ENCODE data around the gene CLMN. TPM values are rescaled to one million over a fixed set of nuclear protein-coding genes. Genes with fewer than 3 reads are reported as not detected.
"Not testable (repeated sequence)": the region's sequence is repeated elsewhere in the genome, so short reads cannot be mapped to it uniquely, and the experiment has no call there.

Gene CLMN
- total RNA-seq, 1 experiment from 2014 or later = 1.5 TPM

DNA sequence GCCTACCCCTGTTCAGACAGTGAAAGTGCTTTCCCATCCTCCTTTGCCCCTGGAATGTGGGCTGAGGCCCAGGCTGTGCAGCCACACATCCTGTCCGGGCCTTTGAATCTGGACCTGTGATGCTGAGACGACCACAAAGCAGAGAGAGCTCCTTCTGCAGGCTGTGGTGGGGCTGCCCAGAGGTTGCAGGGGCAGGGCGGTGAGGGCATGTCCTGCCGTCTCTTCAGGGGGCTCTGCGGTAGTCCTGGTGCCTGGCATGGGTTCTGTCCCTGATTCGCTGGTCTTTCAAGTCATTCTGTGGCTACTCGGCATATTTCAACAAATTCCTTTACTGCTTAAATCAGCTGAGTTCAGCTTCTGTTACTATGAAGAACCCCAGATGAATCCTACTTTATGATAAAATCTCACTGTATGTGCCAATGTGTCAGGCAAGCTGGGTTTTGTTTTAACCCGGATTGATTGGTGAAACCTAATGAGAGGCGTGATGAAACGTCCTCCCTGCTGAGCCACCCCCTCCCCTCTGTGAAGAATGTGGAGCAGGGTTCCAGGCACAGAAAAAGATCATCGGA is 99.0 kb downstream of the CLMN start:
- no peak for DNase-seq (ENCODE audit: low spot score)

DNA sequence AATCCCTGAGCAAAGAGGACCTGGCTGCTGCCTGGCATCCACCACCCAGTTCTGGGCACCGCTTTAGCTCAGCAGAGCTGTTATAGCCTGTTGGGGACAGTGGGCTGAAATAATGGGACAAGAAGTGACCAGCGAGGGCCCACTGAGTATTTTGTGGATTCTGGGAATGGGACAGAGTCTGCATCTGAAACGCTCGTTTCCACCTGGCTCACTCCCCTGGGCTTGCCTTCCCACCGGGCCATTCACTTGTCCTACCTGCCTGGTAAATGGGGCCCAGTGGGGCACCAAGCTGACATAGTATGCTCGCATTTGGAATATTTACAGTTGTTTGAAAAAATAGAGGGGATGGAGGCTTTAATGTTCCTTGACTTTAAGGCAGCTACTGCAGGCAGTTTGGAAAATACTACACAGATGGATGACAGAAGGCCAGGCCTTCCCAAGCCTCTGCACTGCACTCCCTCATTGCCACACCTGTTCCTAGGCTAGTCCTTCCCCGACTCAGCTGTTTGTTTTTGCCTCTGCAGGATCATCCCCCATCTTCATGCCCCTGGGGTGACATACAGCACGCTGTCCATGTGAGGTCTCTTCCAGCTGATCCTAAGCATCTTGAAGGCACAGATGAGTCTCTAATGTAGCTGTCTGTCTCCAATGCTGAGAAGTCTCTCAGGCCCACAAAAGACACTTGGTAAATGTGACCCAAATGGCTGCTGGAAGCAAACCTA is 101.1 kb downstream of the CLMN start:
- no peak for DNase-seq (ENCODE audit: low spot score)

DNA sequence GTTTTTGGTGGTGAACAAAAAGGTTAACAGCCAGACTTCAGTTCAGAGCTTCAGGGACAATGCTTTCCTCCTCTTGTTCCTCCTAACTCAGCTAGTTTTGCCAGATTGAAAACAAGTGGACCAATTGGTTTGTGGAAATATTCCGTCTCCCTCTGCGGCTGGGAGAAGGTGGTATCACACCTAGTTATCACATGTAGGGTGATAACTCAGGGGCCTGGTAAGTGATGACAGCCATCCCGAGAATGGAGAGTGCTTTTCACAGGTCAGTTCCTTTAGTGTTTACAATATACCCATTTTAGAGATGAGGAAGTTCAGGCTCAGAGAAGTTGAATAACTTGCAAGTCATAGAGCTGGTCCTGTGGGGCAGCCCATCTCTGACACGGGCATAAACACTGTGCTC is 101.7 kb downstream of the CLMN start:
- no peak for DNase-seq (ENCODE audit: low spot score)

DNA sequence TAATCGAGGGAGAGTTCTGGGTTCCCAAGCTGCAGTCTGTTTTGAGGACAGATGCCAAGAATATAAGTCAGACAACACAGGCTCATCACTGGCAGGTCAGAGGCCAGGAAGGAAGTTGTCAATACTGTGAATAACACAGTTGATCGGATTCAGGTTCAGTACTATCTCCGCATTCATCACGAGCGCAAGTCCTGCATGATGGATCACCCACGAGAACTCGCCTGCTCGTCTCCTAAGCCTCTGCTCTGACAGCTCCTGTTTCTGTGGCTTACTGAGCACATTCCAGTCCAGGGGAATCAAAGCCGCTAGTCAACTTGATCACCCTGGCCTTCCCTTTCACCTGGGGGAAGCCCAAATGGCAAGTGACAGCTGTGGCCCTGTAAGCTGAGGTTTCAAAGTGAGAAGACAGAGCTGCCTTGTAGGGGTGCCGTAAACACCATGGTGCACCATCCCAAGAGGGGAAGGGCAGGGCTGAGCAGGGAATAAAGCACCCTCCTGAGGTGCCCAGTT is 102.3 kb downstream of the CLMN start:
- DNase-seq (ENCODE audit: low spot score) = no peak

DNA sequence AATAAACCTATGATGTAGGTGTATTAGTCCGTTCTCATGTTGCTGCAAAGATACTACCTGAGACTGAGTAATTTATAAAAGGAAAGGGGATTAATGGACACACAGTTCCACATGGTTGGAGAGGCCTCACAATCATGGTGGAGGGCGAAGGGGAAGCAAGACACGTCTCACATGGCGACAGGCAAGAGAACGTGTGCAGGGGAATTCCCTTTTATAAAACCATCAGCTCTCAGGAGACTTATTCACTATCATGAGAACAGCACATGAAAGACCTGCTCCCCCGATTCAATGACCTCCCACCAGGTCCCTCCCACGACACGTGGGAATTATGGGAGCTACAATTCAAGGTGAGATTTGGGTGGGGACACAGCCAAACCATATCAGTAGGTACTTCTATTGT is 103.7 kb downstream of the CLMN start:
- no peak for DNase-seq (ENCODE audit: low spot score)

DNA sequence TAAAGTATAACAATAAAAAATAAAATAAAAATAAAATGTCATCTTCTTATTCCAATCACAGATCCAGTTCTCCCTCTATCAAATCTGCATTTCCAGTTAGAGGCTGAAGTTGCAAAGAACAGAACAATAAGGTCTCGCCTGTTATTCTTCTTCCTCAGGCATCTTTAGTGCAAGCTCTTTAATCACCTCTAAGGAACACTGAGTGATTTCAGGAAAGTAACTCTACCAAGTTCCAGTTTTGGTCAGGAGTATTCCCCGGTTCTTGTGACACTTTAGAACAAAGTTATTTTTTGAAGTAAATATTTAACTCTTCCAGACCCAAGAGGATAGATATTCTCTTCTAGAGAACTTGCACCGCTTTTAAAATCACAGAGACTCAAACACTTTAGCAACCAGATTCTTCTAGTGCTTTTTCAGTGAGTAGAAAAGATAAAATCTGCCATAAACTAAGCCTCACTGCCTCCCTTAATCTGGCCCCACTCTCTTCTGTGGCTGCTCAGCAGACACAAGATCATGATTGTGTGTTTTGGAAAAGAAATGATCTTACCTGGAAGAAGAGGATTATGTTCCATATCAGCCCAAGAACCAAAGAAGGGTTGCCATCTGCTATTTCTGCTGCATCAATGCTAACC is 104.5 kb downstream of the CLMN start:
- DNase-seq (ENCODE audit: low spot score) = no peak

DNA sequence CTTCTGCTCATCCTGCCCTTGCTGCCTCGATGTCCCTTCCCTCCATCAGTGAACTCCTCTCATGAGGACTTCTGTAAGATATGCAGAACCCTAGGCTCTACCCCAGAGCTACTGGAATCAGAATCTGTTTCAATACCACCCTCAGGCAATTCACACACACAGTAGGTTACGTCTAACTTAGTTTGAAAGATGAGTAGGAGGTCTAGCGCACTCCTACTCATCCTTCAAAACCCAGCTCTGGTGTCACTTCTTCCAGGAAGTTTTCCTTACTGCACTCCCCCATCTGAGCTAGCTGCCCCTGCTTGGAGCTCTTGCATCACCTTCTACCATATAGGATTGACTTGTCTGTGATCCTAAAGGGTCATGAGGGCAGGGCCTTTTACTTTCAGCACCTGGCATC is 105.9 kb downstream of the CLMN start:
- no peak for DNase-seq (ENCODE audit: low spot score)

DNA sequence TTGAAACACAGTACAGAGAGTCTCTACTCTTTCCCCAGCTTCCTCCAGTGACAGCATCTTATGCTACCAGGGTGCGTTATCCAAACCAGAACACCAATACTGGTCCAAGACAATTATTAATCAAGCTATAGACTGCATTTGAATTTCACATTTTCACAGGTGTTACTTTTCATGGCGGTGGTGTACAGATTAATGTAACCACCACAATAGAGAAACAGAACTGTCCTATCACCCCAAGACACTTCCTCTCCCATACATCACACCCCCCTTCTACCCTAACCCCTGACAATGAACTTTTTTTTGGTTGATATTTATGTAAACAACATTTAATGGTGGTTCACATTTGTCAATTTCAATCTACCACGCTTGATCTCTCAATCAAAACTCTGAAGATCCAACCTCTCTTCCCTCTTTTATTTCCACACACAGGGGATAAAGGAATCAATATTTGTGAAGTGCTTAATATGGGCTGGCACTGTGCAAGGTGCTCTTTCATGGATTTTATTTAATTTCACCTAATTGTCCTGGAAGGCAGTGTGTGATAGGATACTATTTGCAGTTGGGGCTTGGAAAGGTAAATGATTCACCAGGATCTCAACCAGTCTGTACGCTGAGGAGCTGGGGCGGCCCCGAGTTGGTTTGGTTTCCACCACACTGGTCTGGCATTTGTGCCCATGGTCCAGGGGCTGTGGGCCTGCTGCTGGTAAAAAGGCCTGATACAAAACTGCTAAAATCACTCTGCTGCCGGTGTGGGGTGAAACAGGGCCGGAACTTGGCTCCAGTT is 107.8 kb downstream of the CLMN start:
- DNase-seq (ENCODE audit: low spot score) = no peak

DNA sequence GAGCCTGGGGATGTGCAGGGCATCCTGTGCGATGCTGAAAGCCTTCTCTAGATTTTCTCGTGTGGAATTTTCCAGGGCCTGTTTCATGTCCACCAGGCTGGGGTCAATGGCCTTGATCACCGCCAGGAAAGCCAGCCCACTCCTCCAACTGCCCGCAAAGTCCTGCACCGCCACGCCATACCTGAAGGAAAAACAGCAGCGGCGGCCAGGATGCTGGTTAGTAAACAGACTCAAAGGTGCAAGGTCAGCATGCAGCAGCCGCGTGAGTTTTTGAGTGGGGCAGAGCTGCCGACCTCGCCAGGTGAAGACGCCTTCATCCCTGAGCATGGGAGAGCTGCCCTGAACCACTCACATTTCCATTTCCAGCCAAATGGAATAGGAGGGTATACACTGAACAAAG is 109.0 kb downstream of the CLMN start:
- no peak for DNase-seq (ENCODE audit: low spot score)

DNA sequence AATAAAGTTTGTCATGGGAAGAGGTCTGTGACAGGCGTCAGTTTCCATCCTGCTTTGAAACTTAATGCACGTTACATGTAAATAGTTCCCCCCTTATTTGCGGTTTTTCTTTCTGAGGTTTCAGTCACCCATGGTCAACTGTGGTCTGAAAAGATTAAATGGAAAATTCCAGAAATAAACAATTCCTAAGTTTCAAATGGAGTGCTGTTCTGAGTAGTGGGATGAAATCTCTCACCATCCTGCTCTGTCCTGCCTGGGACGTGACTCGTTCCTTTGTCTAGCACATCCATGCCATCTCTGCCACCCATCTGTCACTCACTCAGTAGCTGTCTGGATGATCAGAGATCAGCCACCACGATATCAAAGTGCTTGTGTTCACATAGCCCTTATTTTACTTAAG is 111.1 kb downstream of the CLMN start:
- DNase-seq (ENCODE audit: low spot score) = no peak

DNA sequence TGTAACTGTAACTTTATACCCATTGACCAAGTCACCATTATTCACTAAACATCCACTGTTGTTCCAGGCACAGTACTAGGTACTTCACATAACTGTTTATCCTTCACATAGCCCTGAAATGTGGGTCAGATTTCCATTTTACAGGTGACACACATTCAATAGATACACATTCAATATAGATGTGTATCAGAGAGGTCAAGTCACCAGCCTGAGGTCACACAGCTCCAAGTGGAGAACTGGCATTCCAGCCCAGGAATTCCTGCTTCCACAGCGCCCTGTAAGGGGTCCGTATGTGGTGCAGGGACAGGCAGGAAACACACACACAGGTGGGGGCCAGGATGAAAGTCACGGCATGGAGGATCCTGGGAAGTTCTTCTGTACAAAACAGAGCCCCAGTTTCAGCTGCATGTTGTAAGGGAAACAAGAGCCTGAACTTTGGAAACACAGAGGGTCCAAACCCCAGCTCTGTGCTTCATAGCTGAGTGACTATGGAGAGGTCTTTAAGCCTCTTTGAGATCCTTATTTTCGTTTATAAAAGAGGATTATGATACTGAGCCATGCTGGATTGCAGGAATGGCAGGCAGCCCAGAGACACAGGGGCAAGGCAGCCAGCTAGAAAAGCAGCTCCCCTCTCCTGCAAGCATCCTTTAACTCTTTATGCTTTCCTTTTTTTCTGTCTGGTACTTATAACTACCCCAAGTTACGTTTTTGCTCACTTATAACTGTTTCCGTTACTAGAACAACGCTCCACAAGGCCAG is 112.1 kb downstream of the CLMN start:
- no peak for DNase-seq (ENCODE audit: low spot score)

DNA sequence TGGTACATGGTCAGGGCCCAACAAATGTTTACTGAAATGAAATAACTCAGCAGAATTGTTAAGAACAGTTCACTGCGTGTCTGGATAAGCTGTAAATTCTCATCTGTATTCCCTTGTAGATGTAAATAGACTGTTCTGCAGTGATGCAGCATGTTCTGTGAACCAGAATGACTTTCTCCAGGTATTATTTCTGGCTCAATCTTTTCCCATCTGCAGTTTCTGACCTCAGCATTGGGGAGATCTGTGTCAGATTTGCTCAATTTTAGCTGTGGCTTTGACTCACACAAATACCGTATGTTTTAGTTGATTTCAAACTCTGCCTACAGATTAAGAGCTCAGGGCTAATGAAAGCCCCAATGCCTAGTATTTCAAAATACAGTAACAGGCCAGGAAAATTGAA is 113.2 kb downstream of the CLMN start:
- no peak for DNase-seq (ENCODE audit: low spot score)

DNA sequence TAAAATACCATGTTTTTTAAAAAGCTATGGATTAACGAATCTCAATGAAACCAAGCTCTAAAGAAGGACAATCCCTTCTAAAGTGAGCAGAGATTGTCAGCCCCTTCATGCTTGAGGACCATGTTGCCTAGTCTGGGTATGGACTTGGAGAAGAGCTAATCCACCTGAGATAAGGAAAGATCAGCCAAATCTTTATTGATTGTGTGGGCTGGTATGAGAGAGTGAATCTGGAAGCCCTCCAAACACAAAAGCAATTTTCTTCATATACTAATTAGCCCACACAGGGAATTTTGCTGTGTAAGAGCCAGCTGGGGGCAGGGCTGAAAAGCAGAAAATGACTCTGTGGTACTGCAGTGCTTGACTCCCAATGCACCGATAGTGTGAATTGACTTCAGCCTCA is 115.0 kb downstream of the CLMN start:
- no peak for DNase-seq (ENCODE audit: low spot score)

DNA sequence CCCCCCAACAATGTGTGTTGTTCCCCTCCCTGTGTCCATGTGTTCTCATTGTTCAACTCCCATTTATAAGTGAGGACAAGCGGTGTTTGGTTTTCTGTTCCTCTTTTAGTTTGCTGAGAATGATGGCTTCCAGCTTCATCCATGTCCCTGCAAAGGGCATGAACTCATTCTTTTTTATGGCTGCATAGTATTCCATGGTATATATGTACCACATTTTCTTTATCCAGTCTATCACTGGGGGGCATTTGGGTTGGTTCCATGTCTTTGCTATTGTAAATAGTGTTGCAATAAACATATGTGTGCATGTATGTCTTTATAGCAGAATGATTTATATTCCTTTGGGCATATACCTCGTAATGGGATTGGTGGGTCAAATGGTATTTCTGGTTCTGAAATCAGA is 118.0 kb downstream of the CLMN start:
- DNase-seq (ENCODE audit: low spot score) = not testable (repeated sequence)

DNA sequence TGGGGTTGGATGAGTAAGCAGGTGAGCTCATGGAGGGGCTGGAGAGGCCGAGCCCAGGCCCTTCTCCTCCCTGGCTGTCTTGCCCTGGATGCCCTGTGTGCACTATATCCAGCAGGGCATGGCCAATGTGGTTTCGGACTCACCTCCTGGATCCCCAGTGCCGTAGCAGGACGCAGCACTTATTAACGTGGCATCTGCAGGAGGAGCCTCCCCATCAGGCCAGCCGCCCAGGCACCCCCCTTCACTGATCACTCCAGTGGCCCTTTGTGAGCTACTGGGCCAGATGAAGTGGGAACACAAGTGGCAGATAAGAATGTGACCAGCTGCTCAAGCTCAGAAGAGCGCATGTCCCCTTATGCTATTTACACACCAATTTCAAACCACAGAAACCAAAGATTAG is 119.3 kb downstream of the CLMN start:
- DNase-seq (ENCODE audit: low spot score) = no peak

DNA sequence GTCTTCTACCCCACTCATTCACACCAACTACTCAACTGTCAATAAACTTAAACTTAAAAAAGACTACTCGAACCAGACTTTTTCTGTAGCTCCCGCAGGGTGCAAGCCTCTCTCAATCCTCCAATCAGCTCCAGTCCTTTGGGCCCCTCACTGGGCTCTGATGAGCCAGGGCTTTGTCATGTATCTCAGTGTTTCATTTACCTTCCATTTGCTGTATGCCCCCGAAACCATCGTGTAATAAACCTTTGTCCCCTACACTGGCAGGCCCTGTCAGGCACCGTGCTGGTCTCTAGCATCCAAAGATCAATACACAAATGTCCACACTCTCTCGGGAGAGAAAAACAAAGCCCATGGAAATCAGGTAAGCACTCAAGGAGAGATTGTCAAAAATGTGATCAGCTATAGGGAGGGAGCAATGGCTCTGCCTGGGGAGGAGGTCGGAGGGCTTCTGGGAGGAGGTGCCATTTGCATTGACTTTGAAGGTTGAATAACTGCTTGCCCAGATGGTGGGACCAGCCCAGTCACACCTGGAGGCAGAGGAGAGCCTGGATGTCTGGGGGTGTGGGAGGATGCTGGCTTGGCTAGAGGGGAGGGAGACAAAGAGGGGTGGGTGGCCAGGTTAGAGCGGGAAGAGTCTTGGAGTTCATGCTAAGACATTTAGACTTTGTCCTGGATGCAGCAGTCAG is 120.3 kb downstream of the CLMN start:
- no peak for DNase-seq (ENCODE audit: low spot score)

DNA sequence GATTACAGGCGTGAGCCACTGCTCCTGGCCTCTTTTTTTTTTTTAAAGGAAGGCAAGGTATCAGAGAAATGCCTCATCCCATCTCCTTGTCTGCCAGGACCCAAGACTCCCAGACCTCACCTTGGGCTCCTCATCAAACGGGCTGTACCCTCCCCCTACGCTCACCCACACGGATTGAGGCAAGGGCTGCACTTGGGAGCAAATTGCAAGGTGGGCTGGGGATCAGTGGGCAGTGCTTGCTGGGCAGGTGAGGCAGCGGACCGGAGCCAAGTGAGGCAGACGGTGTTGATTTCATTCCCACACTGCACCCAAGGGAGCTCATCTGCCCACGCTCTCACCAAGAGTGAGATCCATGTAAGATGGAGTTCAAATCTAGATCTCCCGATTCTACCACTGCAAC is 121.4 kb downstream of the CLMN start:
- DNase-seq (ENCODE audit: low spot score) = no peak

DNA sequence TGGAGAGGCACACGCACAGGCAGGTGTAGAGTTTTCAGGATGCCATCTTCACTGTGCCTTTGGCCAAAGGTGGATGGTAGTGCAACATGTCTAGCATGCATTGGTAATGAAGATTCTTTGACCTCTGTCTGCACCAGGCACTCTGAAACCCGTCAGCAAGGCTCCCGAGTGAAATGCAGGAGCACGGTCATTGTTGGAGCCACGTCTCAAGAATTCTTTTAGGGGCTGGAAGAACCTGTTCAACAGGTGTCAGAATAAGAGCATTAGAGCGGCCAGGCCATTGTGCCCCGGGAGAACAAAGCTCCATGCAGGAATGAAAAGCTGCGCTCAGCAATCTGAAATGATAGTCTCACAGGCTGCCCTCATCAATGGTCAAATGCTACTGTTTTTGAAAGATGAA is 122.2 kb downstream of the CLMN start:
- no peak for DNase-seq (ENCODE audit: low spot score)

DNA sequence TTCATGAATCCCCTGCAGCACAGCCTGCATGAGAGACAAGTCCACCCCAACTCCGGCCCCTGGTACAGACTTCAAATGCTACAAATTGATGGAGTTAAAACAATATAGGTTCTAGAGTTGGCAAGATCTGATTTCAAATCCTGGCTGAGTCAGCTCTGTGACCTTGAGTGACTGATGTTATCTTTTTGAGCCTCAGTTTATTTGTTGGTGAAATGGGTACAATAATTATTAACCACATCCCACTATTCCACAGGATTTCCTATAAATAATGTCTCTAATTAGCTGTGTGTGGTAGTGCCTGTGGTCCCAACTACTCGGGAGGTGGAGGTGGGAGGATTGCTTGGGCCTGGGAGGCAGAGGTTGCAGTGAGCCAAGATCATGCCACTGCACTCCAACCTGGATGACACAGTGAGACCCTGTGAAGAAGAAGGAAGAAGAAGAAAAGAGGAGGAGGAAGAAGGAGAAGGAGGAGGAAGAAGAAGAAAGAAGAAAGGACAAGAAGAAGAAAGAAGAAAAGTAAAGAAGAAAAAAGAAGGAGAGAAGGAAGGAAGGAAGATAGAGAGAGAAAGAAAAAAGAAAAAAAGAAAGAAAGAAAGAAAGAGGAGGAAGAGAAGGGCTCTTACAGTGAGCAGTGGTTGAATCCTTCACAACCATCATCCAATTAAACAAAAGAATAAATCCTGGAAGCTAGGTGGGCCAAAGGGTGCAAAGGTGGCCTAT is 122.7 kb downstream of the CLMN start:
- DNase-seq (ENCODE audit: low spot score) = no peak

DNA sequence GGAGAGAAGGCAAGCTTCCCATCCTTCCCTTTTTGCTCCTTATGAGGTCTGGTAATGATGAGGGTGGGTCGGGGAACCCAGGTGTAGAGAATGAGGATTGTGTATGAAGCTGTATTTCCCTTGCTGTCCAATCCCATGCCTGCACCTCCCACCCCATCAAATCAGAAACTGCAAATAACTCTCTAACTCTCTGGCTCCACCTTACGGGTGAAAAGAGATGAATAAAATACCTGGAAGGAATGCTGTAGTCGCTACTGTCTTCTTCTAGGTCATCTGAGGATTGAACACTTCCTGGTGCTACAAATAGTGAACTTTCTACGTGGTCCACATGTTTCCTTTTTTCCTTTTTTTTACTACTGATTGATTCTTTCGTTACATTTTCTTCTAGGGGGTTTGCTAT is 123.4 kb downstream of the CLMN start:
- no peak for DNase-seq (ENCODE audit: low spot score)

DNA sequence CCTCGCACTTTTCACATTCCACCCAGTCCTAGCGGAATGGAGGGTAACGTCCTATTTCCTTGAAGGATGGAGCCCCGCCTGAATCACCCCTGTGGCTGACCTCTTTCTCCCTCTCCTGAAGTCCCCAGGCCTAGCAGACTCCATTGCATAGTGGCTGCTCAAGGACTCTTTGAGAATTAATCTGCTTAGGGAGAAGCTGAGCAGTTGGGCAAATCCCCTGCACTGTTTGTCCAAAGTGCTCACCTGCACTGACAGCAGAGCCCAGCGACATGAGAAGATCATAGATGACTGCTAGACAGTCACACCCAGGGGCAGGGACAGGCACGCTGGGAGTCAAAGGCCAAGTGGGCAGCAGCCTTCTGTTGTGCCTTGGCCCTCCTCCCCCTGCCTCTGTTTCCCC is 124.7 kb downstream of the CLMN start:
- no peak for DNase-seq (ENCODE audit: low spot score)
